Parietal lobe (tissue), 2 donors: ENCODE measurements around the gene PPP1R14D. TPM values are rescaled to one million over a fixed set of nuclear protein-coding genes. Genes with fewer than 3 reads are reported as not detected.

Source experiments
- small RNA-seq: library from RNA; depleted of rRNA; stranded (forward); fragments of <200 nt; gene quantifications from one replicate; pipeline ENCODE3, GENCODE V24; 2014; ENCODE audit warnings: low replicate concordance
- total RNA-seq: library from RNA; depleted of rRNA; stranded (reverse); fragments of >200 nt; gene quantifications from one replicate; pipeline ENCODE4 v1.2.3, GENCODE V29; 2014

PPP1R14D gene
- not detected for total RNA-seq

GRCh38 chr15:40828447-40829036, at the start of gene PPP1R14D:
PPP1R14D (minus strand) TSS chr15:40828708; CDS start chr15:40828641, 67 bp downstream.

GRCh38 chr15:40873694-40874561, 45.4 kb upstream of the PPP1R14D start, which contains the start of gene RHOV:
RHOV (minus strand) TSS chr15:40874234; CDS start chr15:40874139, 95 bp downstream.

GRCh38 chr15:40843885-40844695, 15.6 kb upstream of the PPP1R14D start, which contains the start of gene SPINT1:
SPINT1 (plus strand) TSS chr15:40844048; CDS start chr15:40844555, 507 bp downstream.

GRCh38 chr15:40807028-40807887, 21.2 kb downstream of the PPP1R14D start, which contains the start of the genes DNAJC17 and ZFYVE19:
DNAJC17 (minus strand) TSS chr15:40807473; CDS start chr15:40807446, 27 bp downstream.
ZFYVE19 (plus strand) TSS chr15:40807089; CDS start chr15:40807590, 501 bp downstream.

GRCh38 chr15:40769274-40770146, 59.0 kb downstream of the PPP1R14D start, which contains the start of gene C15orf62:
C15orf62 (plus strand) TSS chr15:40769980; CDS start chr15:40770496, 516 bp downstream.

Small RNA genes lying within 50 kb of the gene (small RNA-seq; reads per million reads assigned to genes)
- gene AC025166.1: not detected

Other genes with a start within 250 kb of the PPP1R14D start
- gene KNL1, start 234.5 kb downstream of the PPP1R14D start, total RNA-seq: 10.6 TPM
- 1.9 TPM for gene RAD51, start 133.5 kb downstream of the PPP1R14D start, total RNA-seq
- gene RMDN3, start 73.5 kb downstream of the PPP1R14D start, total RNA-seq: 20.7 TPM
- gene GCHFR, start 64.6 kb downstream of the PPP1R14D start, total RNA-seq: 4.4 TPM
- 0.31 TPM for gene C15orf62, start 58.7 kb downstream of the PPP1R14D start, total RNA-seq
- 22.5 TPM for gene ZFYVE19, start 21.6 kb downstream of the PPP1R14D start, total RNA-seq
- 31.9 TPM for gene DNAJC17, start 21.2 kb downstream of the PPP1R14D start, total RNA-seq
- gene SPINT1, start 15.3 kb upstream of the PPP1R14D start, total RNA-seq: 2.5 TPM
- 8.1 TPM for gene RHOV, start 45.5 kb upstream of the PPP1R14D start, total RNA-seq
- 26.3 TPM for gene VPS18, start 65.7 kb upstream of the PPP1R14D start, total RNA-seq
- gene DLL4, start 100.6 kb upstream of the PPP1R14D start, total RNA-seq: 6.3 TPM
- 4.4 TPM for gene CHAC1, start 124.8 kb upstream of the PPP1R14D start, total RNA-seq